GM06990 (cell line): Measurements from ENCODE around the gene FOXN3.
"Not testable (repeated sequence)": the region's sequence is repeated elsewhere in the genome, so short reads cannot be mapped to it uniquely, and the experiment has no call there.

ENCODE experiments used
- DNase-seq: peaks from one replicate; pipeline ENCODE4 v3.0.0-alpha.2; 2011; ENCODE audit not compliant: insufficient read length; ENCODE audit errors: extremely low read depth
- H3K27me3 ChIP-seq: replicated peaks from 2 replicates; pipeline ENCODE4 v1.6.0; 2011; ENCODE audit warnings: low read length; ENCODE audit not compliant: control insufficient read depth, insufficient read depth
- H3K36me3 ChIP-seq: 2 replicates; pipeline ENCODE4 v1.5.1; 2011; ENCODE audit warnings: low read length; ENCODE audit not compliant: control insufficient read depth, insufficient read depth
- H3K4me3 ChIP-seq: replicated peaks from 2 replicates; pipeline ENCODE4 v1.5.1; 2011; ENCODE audit warnings: low read depth, mild to moderate bottlenecking, control low read depth, low read length
- TF ChIP-seq, protein P1 (sequence below): IDR thresholded peaks from 2 replicates; pipeline ENCODE4 v1.5.1; 2011; ENCODE audit warnings: low read length, control low read depth, mild to moderate bottlenecking, inconsistent platforms; ENCODE audit not compliant: insufficient read depth, poor library complexity, severe bottlenecking

FOXN3 gene

DNA sequence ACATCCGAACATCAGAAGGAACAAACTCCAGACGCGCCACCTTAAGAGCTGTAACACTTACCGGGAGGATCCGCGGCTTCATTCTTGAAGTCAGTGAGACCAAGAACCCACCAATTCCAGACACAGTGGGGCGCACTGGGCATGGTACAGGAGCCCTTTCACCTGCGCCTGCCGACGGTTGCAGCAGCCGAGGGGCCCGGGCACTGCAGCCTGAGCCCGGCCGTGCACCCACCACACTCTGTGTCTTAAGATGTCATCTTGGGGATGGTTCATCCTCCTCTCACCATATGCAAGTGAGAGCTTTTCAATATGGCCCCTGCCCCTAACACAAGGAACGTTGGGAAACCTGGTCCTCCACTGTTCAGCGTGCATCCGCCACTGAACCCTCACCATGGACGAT, 304.3 kb downstream of the FOXN3 start:
- Histone ChIP-seq H3K4me3 (no peak overlapping the region), H3K36me3 (no peaks in the 10 kb centered on the region), H3K27me3 (no peaks in the 10 kb centered on the region; the same call in 1 of the 2 replicates)
- no peak for DNase-seq
- TF ChIP-seq, protein P1, sequence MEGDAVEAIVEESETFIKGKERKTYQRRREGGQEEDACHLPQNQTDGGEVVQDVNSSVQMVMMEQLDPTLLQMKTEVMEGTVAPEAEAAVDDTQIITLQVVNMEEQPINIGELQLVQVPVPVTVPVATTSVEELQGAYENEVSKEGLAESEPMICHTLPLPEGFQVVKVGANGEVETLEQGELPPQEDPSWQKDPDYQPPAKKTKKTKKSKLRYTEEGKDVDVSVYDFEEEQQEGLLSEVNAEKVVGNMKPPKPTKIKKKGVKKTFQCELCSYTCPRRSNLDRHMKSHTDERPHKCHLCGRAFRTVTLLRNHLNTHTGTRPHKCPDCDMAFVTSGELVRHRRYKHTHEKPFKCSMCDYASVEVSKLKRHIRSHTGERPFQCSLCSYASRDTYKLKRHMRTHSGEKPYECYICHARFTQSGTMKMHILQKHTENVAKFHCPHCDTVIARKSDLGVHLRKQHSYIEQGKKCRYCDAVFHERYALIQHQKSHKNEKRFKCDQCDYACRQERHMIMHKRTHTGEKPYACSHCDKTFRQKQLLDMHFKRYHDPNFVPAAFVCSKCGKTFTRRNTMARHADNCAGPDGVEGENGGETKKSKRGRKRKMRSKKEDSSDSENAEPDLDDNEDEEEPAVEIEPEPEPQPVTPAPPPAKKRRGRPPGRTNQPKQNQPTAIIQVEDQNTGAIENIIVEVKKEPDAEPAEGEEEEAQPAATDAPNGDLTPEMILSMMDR = no peak

DNA sequence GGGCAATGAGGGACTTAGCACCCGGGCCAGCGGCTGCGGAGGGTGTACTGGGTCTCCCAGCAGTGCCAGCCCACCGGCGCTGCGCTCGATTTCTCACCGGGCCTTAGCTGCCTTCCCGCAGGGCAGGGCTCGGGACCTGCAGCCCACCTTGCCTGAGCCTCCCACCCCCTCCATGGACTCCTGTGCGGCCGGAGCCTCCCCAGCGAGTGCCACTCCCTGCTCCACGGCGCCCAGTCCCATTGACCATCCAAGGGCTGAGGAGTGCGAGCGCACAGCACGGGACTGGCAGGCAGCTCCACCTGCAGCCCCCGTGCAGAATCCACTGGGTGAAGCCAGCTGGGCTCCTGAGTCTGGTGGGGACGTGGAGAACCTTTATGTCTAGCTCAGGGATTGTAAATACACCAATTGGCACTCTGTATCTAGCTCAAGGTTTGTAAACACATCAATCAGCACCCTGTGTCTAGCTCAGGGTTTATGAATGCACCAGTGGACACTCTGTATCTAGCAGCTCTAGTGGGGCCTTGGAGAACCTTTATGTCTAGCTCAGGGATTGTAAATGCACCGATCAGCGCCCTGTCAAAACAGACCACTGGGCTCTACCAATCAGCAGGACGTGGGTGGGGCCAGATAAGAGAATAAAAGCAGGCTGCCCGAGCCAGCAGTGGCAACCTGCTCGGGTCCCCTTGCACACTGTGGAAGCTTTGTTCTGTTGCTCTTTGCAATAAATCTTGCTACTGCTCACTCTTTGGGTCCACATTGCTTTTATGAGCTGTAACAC, 305.1 kb downstream of the FOXN3 start:
- not testable (repeated sequence) for H3K27me3 ChIP-seq, H3K36me3 ChIP-seq, DNase-seq, H3K4me3 ChIP-seq

- H3K27me3 ChIP-seq, DNase-seq, H3K36me3 ChIP-seq, H3K4me3 ChIP-seq: not testable (repeated sequence)
These were observed 305.8 kb downstream of the FOXN3 start for GRCh38 chr14:89111232-89111631.

GRCh38 chr14:89110110-89110509, 306.9 kb downstream of the FOXN3 start:
- no peak for DNase-seq
- no peak overlapping the region for H3K4me3 ChIP-seq
- H3K27me3 ChIP-seq = no peaks in the 10 kb centered on the region; the same call in 1 of the 2 replicates
- no peaks in the 10 kb centered on the region for H3K36me3 ChIP-seq
- TF ChIP-seq, protein P1 = no peak

DNA sequence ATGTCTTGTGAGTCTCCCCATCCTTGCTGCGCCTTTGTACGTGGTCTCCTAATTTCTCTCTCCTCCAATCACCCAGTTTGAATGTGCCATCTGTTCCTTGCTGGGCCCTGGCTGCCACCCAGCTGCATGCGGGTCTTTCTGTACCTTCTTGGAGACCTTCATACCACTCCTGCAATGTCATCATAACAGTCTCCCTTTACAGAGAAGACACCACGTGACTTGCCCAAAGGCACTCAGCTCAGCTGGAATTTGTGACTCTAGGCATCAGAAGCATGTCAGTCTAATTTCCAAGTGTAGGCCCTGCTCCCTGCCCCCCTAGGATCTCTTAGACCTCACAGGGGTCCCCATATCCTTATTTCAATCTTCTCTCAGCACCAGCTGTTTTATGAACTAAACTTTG, 308.4 kb downstream of the FOXN3 start:
- no peak for DNase-seq
- TF ChIP-seq, protein P1 = no peak
- Histone ChIP-seq H3K4me3 (no peak overlapping the region), H3K27me3 (no peaks in the 10 kb centered on the region), H3K36me3 (no peaks in the 10 kb centered on the region)

- H3K4me3 ChIP-seq = no peak overlapping the region
- TF ChIP-seq, protein P1 = no peak
- DNase-seq = no peak
- H3K36me3 ChIP-seq = no peaks in the 10 kb centered on the region
- no peaks in the 10 kb centered on the region for H3K27me3 ChIP-seq
These were observed 309.4 kb downstream of the FOXN3 start for GRCh38 chr14:89107626-89108025.
